DMS153 (cell line): Measurements from ENCODE around the gene PRRT2.
"Not testable (repeated sequence)": the region's sequence is repeated elsewhere in the genome, so short reads cannot be mapped to it uniquely, and the experiment has no call there.

Experiments
- DNase-seq: peaks from one replicate; lab custom pipeline; 2025; lab: John Stamatoyannopoulos, UW

The PRRT2 gene

GRCh38 chr16:29812754-29813643, 1.0 kb downstream of the PRRT2 start:
- DNase-seq: no peak

- DNase-seq: no peak
These were observed 1.9 kb downstream of the PRRT2 start for GRCh38 chr16:29813644-29814562.

GRCh38 chr16:29814592-29814991, 2.6 kb downstream of the PRRT2 start:
- no peak for DNase-seq

GRCh38 chr16:29815032-29815721, 3.2 kb downstream of the PRRT2 start:
- no peak for DNase-seq

DNA sequence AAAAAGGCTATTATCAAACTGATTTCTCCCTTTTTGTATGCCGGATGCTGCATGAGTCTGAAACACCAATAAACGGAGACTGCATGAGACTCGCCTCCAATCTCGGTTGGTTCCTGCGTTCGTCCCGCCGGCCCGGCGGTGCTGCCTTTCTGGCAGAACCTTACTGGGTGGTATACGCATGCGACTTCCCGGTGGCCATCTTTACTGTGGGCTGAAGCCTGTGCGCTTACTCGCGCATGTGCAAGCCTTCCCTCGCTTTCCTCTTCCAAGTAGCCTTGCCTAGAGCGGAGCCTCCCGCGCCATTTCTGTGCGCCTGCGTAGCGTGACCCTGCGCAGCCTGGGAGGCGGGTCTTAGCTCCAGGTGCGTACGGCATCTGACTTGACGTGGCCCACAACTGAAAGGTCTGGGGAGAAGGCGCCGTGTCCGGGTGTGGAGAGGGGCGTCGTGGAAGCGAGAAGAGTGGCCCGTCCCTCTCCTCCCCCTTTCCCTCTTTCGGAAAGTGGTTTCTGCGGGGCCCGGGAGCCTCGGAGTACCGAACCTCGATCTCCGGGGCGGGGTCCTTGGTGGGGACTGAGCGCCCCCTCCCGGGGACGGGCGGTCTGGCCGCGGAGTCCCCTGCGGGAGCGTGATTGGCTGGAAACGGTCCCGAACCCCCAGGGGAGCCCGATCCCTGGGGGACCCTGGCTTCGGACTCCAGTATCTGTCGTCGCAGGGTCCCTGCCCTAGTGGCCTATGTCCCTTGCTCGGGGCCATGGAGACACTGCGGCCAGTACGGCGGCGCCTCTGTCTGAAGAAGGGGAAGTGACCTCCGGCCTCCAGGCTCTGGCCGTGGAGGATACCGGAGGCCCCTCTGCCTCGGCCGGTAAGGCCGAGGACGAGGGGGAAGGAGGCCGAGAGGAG, 4.0 kb downstream of the PRRT2 start, which contains the start of gene PAGR1:
Gene PAGR1 (plus strand): TSS at position 360 of the 901 bp plus-strand sequence. CDS start 374 bp downstream, at position 734.
- DNase-seq: peak; percentile 98

DNA sequence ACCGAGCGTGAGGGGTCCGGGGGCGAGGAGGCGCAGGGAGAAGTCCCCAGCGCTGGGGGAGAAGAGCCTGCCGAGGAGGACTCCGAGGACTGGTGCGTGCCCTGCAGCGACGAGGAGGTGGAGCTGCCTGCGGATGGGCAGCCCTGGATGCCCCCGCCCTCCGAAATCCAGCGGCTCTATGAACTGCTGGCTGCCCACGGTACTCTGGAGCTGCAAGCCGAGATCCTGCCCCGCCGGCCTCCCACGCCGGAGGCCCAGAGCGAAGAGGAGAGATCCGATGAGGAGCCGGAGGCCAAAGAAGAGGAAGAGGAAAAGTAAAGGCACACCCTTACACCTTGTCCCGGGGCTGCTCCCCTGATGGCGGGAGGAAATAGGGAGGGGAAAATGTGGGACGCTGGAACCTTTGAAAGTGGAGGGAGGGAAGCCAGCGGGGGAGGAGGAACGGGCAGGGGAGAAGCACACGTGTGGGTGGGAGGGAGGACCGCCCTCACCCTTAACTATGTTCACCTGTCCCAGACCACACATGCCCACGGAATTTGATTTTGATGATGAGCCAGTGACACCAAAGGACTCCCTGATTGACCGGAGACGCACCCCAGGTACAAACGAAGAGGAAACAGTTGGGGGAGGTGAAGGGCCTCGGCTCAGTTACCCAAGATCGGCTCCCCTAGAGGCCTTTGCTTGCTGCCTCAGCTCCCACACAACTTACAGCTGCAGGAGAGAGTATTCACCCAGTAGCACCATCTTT, 4.9 kb downstream of the PRRT2 start:
- DNase-seq: peak; percentile 70

GRCh38 chr16:29818082-29818481, 6.1 kb downstream of the PRRT2 start:
- no peak for DNase-seq

- no peak for DNase-seq
These were observed 7.5 kb downstream of the PRRT2 start for GRCh38 chr16:29819506-29819905.

DNA sequence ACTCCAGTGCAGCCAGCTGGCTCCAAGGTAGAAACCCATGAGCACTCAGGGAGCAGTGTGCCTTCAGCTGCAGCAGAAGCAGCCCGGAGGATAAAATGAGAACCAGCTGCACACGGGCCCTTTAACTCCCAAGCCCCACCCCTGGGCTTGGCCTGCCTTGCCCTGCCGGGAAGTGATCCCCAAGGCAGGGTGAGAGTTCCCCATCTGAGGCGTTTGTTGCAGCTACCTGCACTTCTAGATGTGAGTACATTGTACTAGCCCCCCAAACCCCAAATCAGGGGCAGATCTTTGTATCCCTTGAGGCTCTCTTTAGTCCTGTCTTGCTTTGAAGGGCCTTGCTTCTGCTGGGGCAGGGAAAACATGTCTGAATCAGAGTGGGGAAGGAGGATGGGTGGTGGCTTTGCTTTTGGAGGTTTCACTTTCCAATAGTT, 8.3 kb downstream of the PRRT2 start, which contains the start of gene MVP:
Gene MVP (plus strand): TSS at position 192 of the 431 bp plus-strand sequence. CDS start 10,088 bp downstream, outside the sequence.
- DNase-seq: peak; percentile 26

GRCh38 chr16:29820730-29821642, 9.0 kb downstream of the PRRT2 start:
- peak; percentile 16 for DNase-seq

GRCh38 chr16:29821643-29822115, 9.7 kb downstream of the PRRT2 start:
- DNase-seq: no peak

DNA sequence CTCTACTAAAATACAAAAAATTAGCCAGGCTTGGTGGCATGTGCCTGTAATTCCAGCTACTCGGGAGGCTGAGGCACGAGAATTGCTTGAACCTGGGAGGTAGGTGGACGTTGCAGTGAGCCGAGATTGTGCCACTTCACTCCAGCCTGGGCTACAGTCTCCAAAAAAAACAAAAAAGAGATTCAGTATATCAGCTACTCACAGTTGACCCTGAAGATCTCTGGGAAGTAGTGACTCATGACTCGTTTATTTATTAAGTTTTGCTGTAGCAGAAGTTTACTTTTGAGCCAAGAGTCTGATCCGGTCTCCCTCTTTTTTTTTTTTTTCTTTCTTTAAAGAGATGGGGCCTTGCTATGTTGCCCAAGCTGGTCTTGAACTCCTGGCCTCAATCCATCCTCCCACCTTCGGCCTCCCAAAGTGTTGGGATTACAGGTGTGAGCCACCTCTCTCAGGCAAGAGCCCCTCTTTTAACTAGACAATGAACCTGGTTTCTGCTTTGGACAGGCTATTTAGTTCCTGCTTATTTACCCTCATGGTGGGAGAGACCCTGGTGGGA, 12.7 kb downstream of the PRRT2 start:
- DNase-seq: no peak

GRCh38 chr16:29825145-29826044, 13.4 kb downstream of the PRRT2 start:
- no peak for DNase-seq

- DNase-seq: no peak
These were observed 14.3 kb downstream of the PRRT2 start for GRCh38 chr16:29826342-29826695.

- DNase-seq: no peak
These were observed 18.8 kb downstream of the PRRT2 start for GRCh38 chr16:29830774-29831173.

GRCh38 chr16:29831490-29831889, 19.5 kb downstream of the PRRT2 start:
- no peak for DNase-seq

- DNase-seq: not testable (repeated sequence)
These were observed 21.2 kb downstream of the PRRT2 start for GRCh38 chr16:29833219-29833618.
